Activated CD4-positive, alpha-beta T cell treated with anti-CD3 and anti-CD28 coated beads, Interleukin-2, amount 10 ng/mL, durations not matched to agents 7 days and 5 days (primary cell): ENCODE data around the gene MTREX. TPM values are rescaled to one million over a fixed set of nuclear protein-coding genes. Genes with fewer than 3 reads are reported as not detected.

Source experiments
- CTCF ChIA-PET: fragments of 350-600 bp; sonication (Branson Sonifier 250); formaldehyde crosslinking; loops from one replicate; lab custom pipeline; 2021; ENCODE audit warnings: antibody characterized with exemption; lab: Charles Lee
- POLR2A ChIA-PET: fragments of 350-600 bp; sonication (Branson Sonifier 250); formaldehyde crosslinking; loops from one replicate; lab custom pipeline; 2021; ENCODE audit warnings: antibody characterized with exemption; lab: Charles Lee
- DNase-seq: peaks from one replicate; pipeline ENCODE4 v3.0.0-alpha.2; 2020
- H3K27ac Mint-ChIP-seq: one replicate; pipeline ENCODE4 v1.8.0; 2021; ENCODE audit warnings: mild to moderate bottlenecking, moderate library complexity, mixed read lengths
- H3K27me3 Mint-ChIP-seq: one replicate; pipeline ENCODE4 v1.8.0; 2021; ENCODE audit warnings: mixed read lengths
- H3K36me3 Mint-ChIP-seq: one replicate; pipeline ENCODE4 v1.8.0; 2021; ENCODE audit warnings: low read depth, mixed read lengths
- H3K4me1 Mint-ChIP-seq: one replicate; pipeline ENCODE4 v1.8.0; 2021; ENCODE audit warnings: mixed read lengths
- H3K4me3 Mint-ChIP-seq: one replicate; pipeline ENCODE4 v1.8.0; 2021; ENCODE audit warnings: mild to moderate bottlenecking, moderate library complexity, mixed read lengths
- H3K9me3 Mint-ChIP-seq: one replicate; pipeline ENCODE4 v1.8.0; 2021; ENCODE audit warnings: mixed read lengths
- total RNA-seq, 2 experiments: library from RNA; stranded (reverse); gene quantifications; one replicate each; pipeline ENCODE4 v1.2.3, GENCODE V29; 2021

The MTREX gene
- total RNA-seq, 2 experiments from 2014 or later = 71.8 to 76.1 TPM

GRCh38 chr5:55392669-55393068 is 84.9 kb downstream of the MTREX start:
- H3K27me3 Mint-ChIP-seq = no peaks in the 10 kb centered on the region
- H3K27ac Mint-ChIP-seq = no peak overlapping the region
- no peak for DNase-seq
- POLR2A ChIA-PET = interaction anchor here (0.6 kb wide), 1 partner anchor 256 kb away, joined by 3 read pairs; no protein-coding TSS in a partner anchor
- H3K36me3 Mint-ChIP-seq = peaks cover 68% of the 10 kb centered on the region
- H3K9me3 Mint-ChIP-seq = peaks cover 3% of the 10 kb centered on the region
- CTCF ChIA-PET = interaction anchor here (0.6 to 0.8 kb wide), 3 partner anchors 9 to 714 kb away, joined by 3 to 4 read pairs (median 4); no protein-coding TSS in a partner anchor
- peaks cover 2% of the 10 kb centered on the region for H3K4me1 Mint-ChIP-seq
- H3K4me3 Mint-ChIP-seq = no peak overlapping the region

DNA sequence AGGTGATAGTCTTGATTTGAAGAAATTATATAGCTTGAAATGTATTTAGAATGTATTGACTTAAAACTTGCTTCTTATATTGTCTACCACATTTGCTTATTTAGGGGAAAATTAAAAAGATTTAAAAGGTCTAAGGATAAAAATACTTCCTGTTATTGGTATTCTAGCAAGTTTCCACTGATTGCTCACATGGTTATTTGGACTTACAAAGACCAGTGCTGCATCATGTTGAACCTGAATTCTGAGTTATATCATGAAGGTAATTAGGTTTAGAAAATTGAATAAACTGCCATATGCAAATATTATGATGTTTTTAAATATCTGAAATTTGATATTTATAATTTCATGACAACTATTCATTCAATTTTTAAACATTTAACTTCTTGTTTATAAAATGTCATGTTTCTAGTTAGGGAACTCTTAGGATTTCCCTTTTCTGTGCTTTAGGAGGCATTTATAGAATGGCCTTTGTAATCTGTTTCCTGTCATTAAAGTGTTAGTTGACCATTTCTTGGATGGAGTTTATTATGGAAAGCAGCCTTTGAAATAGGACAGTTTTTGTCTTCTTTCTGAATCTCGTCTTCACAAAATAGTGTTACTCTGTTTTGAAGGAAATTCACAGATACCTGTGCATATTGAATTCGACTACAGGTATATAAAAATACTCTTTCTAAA is 85.8 kb downstream of the MTREX start:
- Mint-ChIP-seq H3K36me3 (peaks cover 61% of the 10 kb centered on the region), H3K4me1 (peaks cover 2% of the 10 kb centered on the region), H3K27me3 (no peaks in the 10 kb centered on the region), H3K9me3 (peaks cover 3% of the 10 kb centered on the region), H3K27ac (no peak overlapping the region), H3K4me3 (no peak overlapping the region)
- CTCF ChIA-PET = no interaction called here
- no peak for DNase-seq
- POLR2A ChIA-PET = no interaction called here

- H3K36me3 Mint-ChIP-seq = peaks cover 30% of the 10 kb centered on the region
- H3K9me3 Mint-ChIP-seq = no peaks in the 10 kb centered on the region
- POLR2A ChIA-PET = no interaction called here
- H3K4me3 Mint-ChIP-seq = no peak overlapping the region
- DNase-seq = no peak
- no peak overlapping the region for H3K27ac Mint-ChIP-seq
- CTCF ChIA-PET = interaction anchor here (0.8 to 0.9 kb wide), 3 partner anchors 12 to 290 kb away, joined by 3 to 4 read pairs (median 3); no protein-coding TSS in a partner anchor
- no peaks in the 10 kb centered on the region for H3K4me1 Mint-ChIP-seq
- H3K27me3 Mint-ChIP-seq = no peaks in the 10 kb centered on the region
These were observed 94.4 kb downstream of the MTREX start for GRCh38 chr5:55402199-55402598.

- H3K4me1 Mint-ChIP-seq = peaks cover 2% of the 10 kb centered on the region
- ChIA-PET CTCF (interaction anchor here (0.7 to 1.2 kb wide), 2 partner anchors 12 to 20 kb away, joined by 3 read pairs; no protein-coding TSS in a partner anchor), POLR2A (no interaction called here)
- no peak overlapping the region for H3K4me3 Mint-ChIP-seq
- H3K27me3 Mint-ChIP-seq = no peaks in the 10 kb centered on the region
- no peak overlapping the region for H3K27ac Mint-ChIP-seq
- peaks cover 27% of the 10 kb centered on the region for H3K36me3 Mint-ChIP-seq
- DNase-seq = no peak
- H3K9me3 Mint-ChIP-seq = no peaks in the 10 kb centered on the region
These were observed 98.5 kb downstream of the MTREX start for GRCh38 chr5:55406292-55406691.

DNA sequence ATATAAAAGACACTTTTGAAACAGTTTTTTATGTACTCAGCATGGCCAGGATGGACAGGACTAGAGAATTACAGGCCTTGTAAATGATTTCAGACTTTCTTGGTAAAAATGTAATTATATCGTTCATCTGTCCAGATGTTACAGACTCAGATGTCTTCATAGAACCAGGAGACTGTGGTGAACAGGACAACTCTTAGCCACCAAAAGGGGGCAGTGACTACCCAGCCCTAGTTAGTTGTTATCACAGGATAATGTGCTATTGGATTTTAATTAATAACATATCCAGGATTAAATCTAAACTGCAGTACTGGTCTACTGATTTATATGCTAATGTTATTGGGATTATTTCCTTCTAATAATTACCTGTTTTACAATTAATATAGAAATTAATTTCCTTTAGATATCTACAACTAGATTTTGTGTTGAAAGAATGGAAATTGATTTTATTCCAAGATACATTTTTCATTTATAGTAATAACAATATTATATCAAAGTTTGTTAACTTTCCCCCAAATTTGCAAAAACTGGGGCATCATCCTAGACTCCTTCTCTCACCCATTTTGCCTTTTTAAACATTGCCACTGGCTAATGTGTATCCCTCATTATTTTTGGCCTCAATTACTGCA is 99.4 kb downstream of the MTREX start:
- Mint-ChIP-seq H3K27ac (no peak overlapping the region), H3K4me3 (no peak overlapping the region), H3K4me1 (peaks cover 6% of the 10 kb centered on the region), H3K36me3 (peaks cover 19% of the 10 kb centered on the region), H3K27me3 (no peaks in the 10 kb centered on the region), H3K9me3 (no peaks in the 10 kb centered on the region)
- ChIA-PET POLR2A (no interaction called here), CTCF (interaction anchor here (0.7 to 1.2 kb wide), 2 partner anchors 11 to 21 kb away, joined by 3 read pairs; no protein-coding TSS in a partner anchor)
- peak; percentile 16 for DNase-seq

DNA sequence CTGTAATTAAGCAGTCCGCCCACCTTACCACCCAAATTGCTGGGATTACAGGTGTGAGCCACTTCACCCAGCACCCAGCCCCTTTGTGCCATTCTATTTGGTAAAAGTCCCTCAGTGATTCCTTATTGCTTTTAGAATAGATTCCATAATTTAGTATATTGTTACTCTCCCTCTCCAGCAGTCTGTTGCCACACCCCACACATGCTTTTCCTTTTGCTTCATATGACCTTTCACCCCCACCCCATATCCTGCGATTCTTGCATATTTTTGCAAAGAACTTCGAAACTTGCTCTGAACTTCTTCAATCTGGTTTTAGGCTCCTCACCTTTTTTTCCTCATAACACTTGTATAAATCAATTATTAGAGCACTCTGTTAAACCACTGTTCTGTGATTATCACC is 100.2 kb downstream of the MTREX start:
- H3K36me3 Mint-ChIP-seq = peaks cover 15% of the 10 kb centered on the region
- no peak overlapping the region for H3K4me3 Mint-ChIP-seq
- H3K9me3 Mint-ChIP-seq = no peaks in the 10 kb centered on the region
- H3K27ac Mint-ChIP-seq = no peak overlapping the region
- CTCF ChIA-PET = interaction anchor here (0.8 kb wide), 1 partner anchor 184 kb away, joined by 3 read pairs; no protein-coding TSS in a partner anchor
- DNase-seq = no peak
- H3K27me3 Mint-ChIP-seq = no peaks in the 10 kb centered on the region
- POLR2A ChIA-PET = no interaction called here
- peaks cover 9% of the 10 kb centered on the region for H3K4me1 Mint-ChIP-seq

DNA sequence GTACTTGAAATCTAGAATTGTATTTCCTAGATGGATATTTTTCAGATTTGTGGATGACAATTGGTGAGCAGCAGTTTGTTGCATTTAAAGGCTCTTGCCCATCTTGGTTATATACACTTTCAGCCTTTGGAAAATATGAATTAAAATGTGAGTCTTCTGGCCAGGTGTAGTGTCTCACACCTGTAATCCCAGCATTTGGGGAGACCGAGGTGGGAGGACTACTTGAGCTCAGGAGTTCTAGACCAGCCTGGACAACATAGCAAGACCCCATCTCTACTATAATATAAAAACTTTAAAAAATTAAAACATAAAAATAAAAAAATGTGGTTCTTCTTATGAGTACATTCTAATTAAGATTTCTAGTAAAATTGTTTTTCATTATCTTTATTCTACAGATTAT is 102.0 kb downstream of the MTREX start:
- CTCF ChIA-PET = interaction anchor here (1.0 kb wide), 1 partner anchor 893 kb away, joined by 4 read pairs; no protein-coding TSS in a partner anchor
- Mint-ChIP-seq H3K27ac (no peak overlapping the region), H3K9me3 (no peaks in the 10 kb centered on the region)

DNA sequence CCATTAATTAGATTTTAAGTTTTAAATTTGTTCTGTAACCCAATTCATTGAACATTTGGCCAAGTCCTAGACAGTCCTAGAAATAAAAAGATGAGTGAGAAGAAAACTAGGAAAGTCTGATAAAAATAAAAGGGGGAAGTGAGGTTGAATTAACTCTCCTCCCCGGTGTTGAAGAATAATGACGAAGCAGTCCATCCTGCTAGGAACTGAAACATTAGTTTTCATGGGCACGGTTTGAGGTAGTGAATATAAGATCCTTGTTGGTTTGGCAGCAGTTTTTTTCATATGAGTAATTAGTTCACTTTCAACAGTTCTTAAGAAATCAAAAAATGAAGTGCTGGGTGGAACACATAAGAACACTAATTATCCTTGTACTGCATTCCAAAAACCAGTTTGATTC is 103.1 kb downstream of the MTREX start:
- Mint-ChIP-seq H3K4me3 (no peak overlapping the region), H3K36me3 (peaks cover 20% of the 10 kb centered on the region), H3K4me1 (peaks cover 9% of the 10 kb centered on the region), H3K27ac (no peak overlapping the region), H3K9me3 (no peaks in the 10 kb centered on the region), H3K27me3 (no peaks in the 10 kb centered on the region)
- ChIA-PET CTCF (interaction anchor here (1.2 kb wide), 1 partner anchor 17 kb away, joined by 4 read pairs; no protein-coding TSS in a partner anchor), POLR2A (no interaction called here)
- DNase-seq = no peak

More for the DNA sequence above, 102.0 kb downstream of the MTREX start:
- Mint-ChIP-seq H3K27me3 (no peaks in the 10 kb centered on the region), H3K36me3 (peaks cover 17% of the 10 kb centered on the region), H3K4me1 (peaks cover 9% of the 10 kb centered on the region), H3K4me3 (no peak overlapping the region)
- DNase-seq = no peak
- POLR2A ChIA-PET = no interaction called here

GRCh38 chr5:55411876-55412275 is 104.1 kb downstream of the MTREX start:
- H3K9me3 Mint-ChIP-seq = no peaks in the 10 kb centered on the region
- H3K36me3 Mint-ChIP-seq = peaks cover 22% of the 10 kb centered on the region
- no peaks in the 10 kb centered on the region for H3K27me3 Mint-ChIP-seq
- POLR2A ChIA-PET = no interaction called here
- CTCF ChIA-PET = interaction anchor here (1.2 kb wide), 1 partner anchor 16 kb away, joined by 4 read pairs; no protein-coding TSS in a partner anchor
- no peak overlapping the region for H3K4me3 Mint-ChIP-seq
- DNase-seq = no peak
- H3K4me1 Mint-ChIP-seq = peaks cover 9% of the 10 kb centered on the region
- H3K27ac Mint-ChIP-seq = no peak overlapping the region

DNA sequence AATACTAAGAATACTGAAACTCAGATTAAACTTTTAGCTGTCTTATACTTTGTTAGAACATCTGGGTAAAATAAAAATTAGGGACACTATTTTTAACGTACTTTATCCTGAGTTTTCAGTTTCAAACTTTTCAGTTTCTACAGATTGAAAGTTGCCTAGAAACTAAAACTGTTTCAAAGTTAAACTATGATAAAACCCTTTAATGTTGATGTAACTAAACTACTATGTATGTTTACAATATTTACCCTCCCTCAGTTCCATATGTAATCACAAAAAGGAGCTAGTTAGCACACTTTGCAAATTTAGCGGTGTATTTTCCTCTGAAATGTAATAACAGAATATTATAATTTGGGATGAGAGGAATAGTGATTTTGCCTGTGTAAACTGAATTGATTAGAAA is 105.9 kb downstream of the MTREX start:
- H3K36me3 Mint-ChIP-seq = peaks cover 23% of the 10 kb centered on the region
- no peaks in the 10 kb centered on the region for H3K9me3 Mint-ChIP-seq
- peaks cover 7% of the 10 kb centered on the region for H3K4me1 Mint-ChIP-seq
- H3K27ac Mint-ChIP-seq = no peak overlapping the region
- no peak overlapping the region for H3K4me3 Mint-ChIP-seq
- DNase-seq = no peak
- POLR2A ChIA-PET = no interaction called here
- CTCF ChIA-PET = interaction anchor here (0.6 to 1.0 kb wide), 3 partner anchors 12 to 285 kb away, joined by 3 to 4 read pairs (median 4); no protein-coding TSS in a partner anchor
- no peaks in the 10 kb centered on the region for H3K27me3 Mint-ChIP-seq

- Mint-ChIP-seq H3K27ac (no peak overlapping the region), H3K4me1 (peaks cover 12% of the 10 kb centered on the region), H3K9me3 (no peaks in the 10 kb centered on the region), H3K27me3 (no peaks in the 10 kb centered on the region), H3K4me3 (no peak overlapping the region), H3K36me3 (peaks cover 29% of the 10 kb centered on the region)
- no peak for DNase-seq
- ChIA-PET POLR2A (interaction anchor here (0.6 kb wide), 1 partner anchor 520 kb away, joined by 3 read pairs; no protein-coding TSS in a partner anchor), CTCF (no interaction called here)
These were observed 107.3 kb downstream of the MTREX start for GRCh38 chr5:55415071-55415470.

- no peak overlapping the region for H3K27ac Mint-ChIP-seq
- H3K4me1 Mint-ChIP-seq = peaks cover 24% of the 10 kb centered on the region
- CTCF ChIA-PET = interaction anchor here (1.0 to 1.3 kb wide), 2 partner anchors 13 to 411 kb away, joined by 3 to 5 read pairs; no protein-coding TSS in a partner anchor
- no peak for DNase-seq
- H3K4me3 Mint-ChIP-seq = no peak overlapping the region
- POLR2A ChIA-PET = no interaction called here
- H3K9me3 Mint-ChIP-seq = no peaks in the 10 kb centered on the region
- peaks cover 35% of the 10 kb centered on the region for H3K36me3 Mint-ChIP-seq
- no peaks in the 10 kb centered on the region for H3K27me3 Mint-ChIP-seq
These were observed 108.5 kb downstream of the MTREX start for GRCh38 chr5:55416306-55416705.
